Ovary (tissue), 9 donors: ENCODE measurements around the gene ANKRD31. TPM values are rescaled to one million over a fixed set of nuclear protein-coding genes. Genes with fewer than 3 reads are reported as not detected.

Experiments
- DNase-seq, 5 donors: peaks; one replicate each; pipeline ENCODE4 v3.0.0-alpha.2; 2019 to 2020
- H3K27ac ChIP-seq, 2 donors: fragments of 200-600 bp; one replicate each; pipeline versions ENCODE4 v1.5.1 to v1.8.0; 2019 to 2022
- H3K27me3 ChIP-seq: fragments of 200-600 bp; one replicate; pipeline ENCODE4 v1.8.0; 2022
- H3K36me3 ChIP-seq: fragments of 200-600 bp; sonication (generic); one replicate; pipeline ENCODE4 v1.5.1; 2019
- H3K4me1 ChIP-seq: one replicate; pipeline ENCODE4 v1.8.1; 2013; ENCODE audit warnings: mild to moderate bottlenecking, moderate library complexity; ENCODE audit not compliant: insufficient read depth
- H3K4me3 ChIP-seq: fragments of 200-600 bp; sonication (generic); one replicate; pipeline ENCODE4 v1.5.1; 2017
- H3K9me3 ChIP-seq, 2 donors: fragments of 200-600 bp in 1 of 2; sonication (generic) in 1 of 2; one replicate each; pipeline versions ENCODE4 v1.5.1 to v1.8.1; 2013 to 2019; ENCODE audit warnings: mild to moderate bottlenecking in 1 of 2, moderate library complexity in 1 of 2
- EP300 ChIP-seq: sonication (generic); formaldehyde crosslinking; IDR thresholded peaks from one replicate; pipeline ENCODE4 v1.6.1; 2017; ENCODE audit warnings: antibody characterized with exemption
- POLR2A ChIP-seq: fragments of 450-650 bp; IDR thresholded peaks from one replicate; pipeline ENCODE4 v1.6.1; 2017; ENCODE audit warnings: antibody characterized with exemption, mild to moderate bottlenecking, moderate library complexity
- WGBS, 3 donors: extraction: QIAGEN DNeasy Blood & Tissue Kit in 1 of 3; methylation state at CpG; one replicate each; pipeline versions ENCODE4 v1.1.5 to v1.1.7; 2013 to 2017; 5-methylcytosine and 5-hydroxymethylcytosine counted together
- intact Hi-C, 4 donors: fragments of 100-400 bp; cut with DNase I; formaldehyde crosslinking; loops; one replicate each; pipeline versions ENCODE4 v1.11.0 to v1.15.1; 2022 to 2023
- polyA plus RNA-seq, 2 donors: library from polyadenylated mRNA; stranded (reverse); fragments of 200-250 nt in 1 of 2; fragments of 350-450 nt in 1 of 2; fragmentation: Illumina TruSeq in 1 of 2; extraction: RNeasy Lipid Tissue Mini Kit (QIAGEN cat#74804) in 1 of 2; gene quantifications; one replicate each; pipeline ENCODE4 v1.2.3, GENCODE V29; 2013 to 2014
- total RNA-seq, 7 donors: library from RNA; depleted of rRNA in 2 of 7; stranded (reverse); fragments of >200 nt in 2 of 7; fragmentation: NEBNext Ultra II Directional in 3 of 7; extraction: Animal tissue kit (Norgen Biotek cat#: 25700) in 3 of 7; gene quantifications; one replicate each; pipeline versions ENCODE4 v1.1.0 to v1.2.4, GENCODE V29; 2016 to 2023
- TF ChIP-seq, protein P1 (sequence below), 3 donors: fragments of 450-650 bp in 2 of 3; fragments of 200-600 bp in 1 of 3; IDR thresholded peaks; one replicate each; pipeline versions ENCODE4 v1.5.1 to v1.8.0; 2016 to 2022; ENCODE audit warnings: antibody characterized with exemption in 3 of 3, mild to moderate bottlenecking in 1 of 3
- donor health status: DM: no; HTN: no; CAD: no; lungs with moderate emphysema.
- donor health status: DM: no; HTN: no; CAD: no.
- donor health status: Bipolar disorder and iron deficiency.
- donor health status: DM: yes; HTN: yes; CAD: no.
- donor health status: DM: no; HTN: no; CAD: no.
- donor health status: DM: yes; HTN: yes; CAD: no.

ANKRD31 gene
- total and polyA plus RNA-seq, 9 donors: 0.11 to 0.55 (median 0.36) TPM

DNA sequence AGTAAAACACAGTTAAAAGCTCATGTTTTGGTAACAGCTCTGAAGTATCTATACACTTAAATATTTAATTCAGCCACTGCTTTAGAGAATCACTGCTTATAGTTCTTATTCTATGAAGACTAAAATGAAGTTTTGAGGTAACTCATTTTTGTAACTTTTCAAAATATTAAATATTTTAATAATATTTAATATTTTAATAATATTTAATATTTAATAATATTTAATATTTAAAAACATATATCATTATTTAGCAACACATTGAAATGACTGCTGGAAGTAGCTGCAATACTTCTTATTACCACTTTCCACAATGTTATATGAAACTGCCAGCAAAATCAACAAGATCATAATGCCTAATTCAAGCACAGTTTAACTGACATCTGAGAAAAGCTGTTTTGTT lies 165.6 kb downstream of the ANKRD31 start:
- TF ChIP-seq, protein P1, sequence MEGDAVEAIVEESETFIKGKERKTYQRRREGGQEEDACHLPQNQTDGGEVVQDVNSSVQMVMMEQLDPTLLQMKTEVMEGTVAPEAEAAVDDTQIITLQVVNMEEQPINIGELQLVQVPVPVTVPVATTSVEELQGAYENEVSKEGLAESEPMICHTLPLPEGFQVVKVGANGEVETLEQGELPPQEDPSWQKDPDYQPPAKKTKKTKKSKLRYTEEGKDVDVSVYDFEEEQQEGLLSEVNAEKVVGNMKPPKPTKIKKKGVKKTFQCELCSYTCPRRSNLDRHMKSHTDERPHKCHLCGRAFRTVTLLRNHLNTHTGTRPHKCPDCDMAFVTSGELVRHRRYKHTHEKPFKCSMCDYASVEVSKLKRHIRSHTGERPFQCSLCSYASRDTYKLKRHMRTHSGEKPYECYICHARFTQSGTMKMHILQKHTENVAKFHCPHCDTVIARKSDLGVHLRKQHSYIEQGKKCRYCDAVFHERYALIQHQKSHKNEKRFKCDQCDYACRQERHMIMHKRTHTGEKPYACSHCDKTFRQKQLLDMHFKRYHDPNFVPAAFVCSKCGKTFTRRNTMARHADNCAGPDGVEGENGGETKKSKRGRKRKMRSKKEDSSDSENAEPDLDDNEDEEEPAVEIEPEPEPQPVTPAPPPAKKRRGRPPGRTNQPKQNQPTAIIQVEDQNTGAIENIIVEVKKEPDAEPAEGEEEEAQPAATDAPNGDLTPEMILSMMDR (IDR thresholded peaks at IDR 0.05): no peak
- no peak for TF ChIP-seq POLR2A
- TF ChIP-seq EP300: no peak
- Histone ChIP-seq H3K36me3 (no peaks in the 10 kb centered on the region), H3K4me3 (no peak overlapping the region), H3K4me1 (no peaks in the 10 kb centered on the region), H3K9me3 (no peaks in the 10 kb centered on the region), H3K27ac (no peak overlapping the region), H3K27me3 (no peaks in the 10 kb centered on the region)
- intact Hi-C loops: no loop called here
- DNase-seq: no peak

DNA sequence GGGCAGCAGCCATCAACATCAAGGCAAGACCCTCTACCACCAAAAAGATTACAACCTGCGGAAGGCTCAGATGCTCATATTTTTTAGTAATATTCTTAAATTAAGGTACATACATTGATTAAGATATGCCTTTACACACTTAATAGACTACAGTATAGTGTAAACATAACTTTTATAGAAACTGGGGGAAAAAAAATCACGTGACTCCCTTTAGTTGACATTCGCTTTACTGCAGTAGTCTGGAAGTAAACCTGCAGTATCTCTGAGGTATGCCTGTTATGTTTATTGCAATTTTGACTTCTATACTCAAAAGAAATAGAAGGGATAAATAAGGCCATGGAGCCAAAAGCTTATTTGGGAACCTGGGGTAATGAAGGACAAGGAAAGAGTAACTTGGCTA lies 169.2 kb downstream of the ANKRD31 start:
- H3K36me3 ChIP-seq: no peaks in the 10 kb centered on the region
- intact Hi-C loops: no loop called here
- WGBS, 3 donors: 91 to 92% (median 92%) methylated on average over 3 of the region's 3 CpGs
- H3K9me3 ChIP-seq: no peaks in the 10 kb centered on the region
- no peaks in the 10 kb centered on the region for H3K27me3 ChIP-seq
- no peak for DNase-seq
- no peak overlapping the region for H3K4me3 ChIP-seq
- no peak overlapping the region for H3K27ac ChIP-seq
- no peaks in the 10 kb centered on the region for H3K4me1 ChIP-seq
- TF ChIP-seq EP300 (no peak), POLR2A (no peak)
- TF ChIP-seq, protein P1 (IDR thresholded peaks at IDR 0.05): no peak

DNA sequence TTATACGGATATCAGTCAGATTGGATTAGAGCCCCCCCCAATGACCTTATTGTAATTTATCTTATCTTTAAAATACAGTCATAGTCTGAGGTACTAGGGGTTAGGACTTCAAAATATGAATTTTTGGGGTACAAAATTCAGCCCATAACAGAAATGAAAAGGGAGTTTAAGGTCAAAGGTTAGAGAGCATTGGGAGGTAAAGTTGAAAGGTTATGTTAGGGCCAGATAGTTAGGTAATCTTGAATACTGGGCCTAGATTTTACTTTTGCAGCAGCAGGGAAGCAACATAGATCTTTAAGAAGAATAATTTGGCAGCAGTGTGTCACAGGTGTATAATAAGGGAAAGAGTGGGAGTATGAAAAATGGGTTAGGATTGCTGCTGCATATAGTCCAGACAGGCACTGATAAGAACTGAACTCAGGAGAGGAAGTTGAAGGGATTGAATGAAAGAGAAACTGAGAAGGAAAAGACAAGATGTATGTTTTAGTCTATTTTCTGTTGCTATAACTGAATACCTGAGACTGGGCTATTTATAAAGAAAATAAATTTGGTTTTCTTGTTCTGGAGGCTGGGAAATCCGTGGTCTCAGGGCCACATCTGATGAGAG lies 173.7 kb downstream of the ANKRD31 start:
- intact Hi-C loops: no loop called here
- 69 to 80% (median 77%) methylated on average over 2 of the region's 2 CpGs for WGBS, 3 donors
- Histone ChIP-seq H3K4me1 (no peaks in the 10 kb centered on the region), H3K27me3 (no peaks in the 10 kb centered on the region), H3K4me3 (no peak overlapping the region), H3K36me3 (no peaks in the 10 kb centered on the region), H3K27ac (no peak overlapping the region), H3K9me3 (no peaks in the 10 kb centered on the region)
- DNase-seq: no peak
- TF ChIP-seq POLR2A (no peak), EP300 (no peak)
- TF ChIP-seq, protein P1 (IDR thresholded peaks at IDR 0.05): no peak

DNA sequence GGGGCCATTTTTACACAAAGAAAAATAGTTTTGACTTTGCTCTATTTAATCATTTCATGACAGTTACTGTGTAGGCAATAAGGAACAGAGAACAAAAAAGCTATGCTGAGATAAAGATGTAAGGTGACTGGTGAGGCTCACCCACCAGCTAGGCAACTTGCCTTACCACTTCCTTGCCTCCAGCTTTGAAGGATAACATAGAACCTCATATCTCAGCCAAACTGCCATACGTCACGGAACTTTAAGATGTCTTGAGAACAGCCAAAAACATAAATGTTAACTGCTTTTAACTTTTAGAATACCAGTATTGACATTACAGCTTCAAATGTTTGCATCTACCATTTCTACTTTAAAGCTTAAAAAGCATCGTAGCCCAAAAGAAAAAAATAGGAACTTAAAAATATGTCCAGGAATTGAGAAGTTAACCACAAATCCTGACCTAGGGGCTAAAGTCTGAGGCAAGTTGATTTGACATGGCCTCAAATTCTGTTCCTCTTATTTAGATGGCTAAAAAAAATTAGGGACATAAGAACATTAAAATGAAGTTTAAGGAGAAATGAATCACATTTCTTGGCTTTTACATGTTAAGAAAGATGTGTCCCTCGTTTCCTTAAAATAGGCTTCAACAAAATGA lies 176.6 kb downstream of the ANKRD31 start:
- no peaks in the 10 kb centered on the region for H3K4me1 ChIP-seq
- intact Hi-C loops: loop anchor here in 1 of 4 donors (10.0 kb wide), 1 partner anchor 795 kb away; no protein-coding TSS in a partner anchor
- no peak overlapping the region for H3K27ac ChIP-seq
- no peaks in the 10 kb centered on the region for H3K27me3 ChIP-seq
- WGBS, 3 donors: 81 to 89% (median 84%) methylated on average over 4 of the region's 4 CpGs
- H3K9me3 ChIP-seq: no peaks in the 10 kb centered on the region
- no peak overlapping the region for H3K4me3 ChIP-seq
- TF ChIP-seq POLR2A (no peak), EP300 (no peak)
- TF ChIP-seq, protein P1 (IDR thresholded peaks at IDR 0.05): no peak
- DNase-seq: no peak
- no peaks in the 10 kb centered on the region for H3K36me3 ChIP-seq
